Inflammatory macrophage treated with lipopolysaccharide for 4 hours (primary cell): ENCODE results near the gene ACADVL.

Source experiments
- DNase-seq: peaks from one replicate; pipeline ENCODE4 v3.0.0-alpha.2; 2020

ACADVL gene

DNA sequence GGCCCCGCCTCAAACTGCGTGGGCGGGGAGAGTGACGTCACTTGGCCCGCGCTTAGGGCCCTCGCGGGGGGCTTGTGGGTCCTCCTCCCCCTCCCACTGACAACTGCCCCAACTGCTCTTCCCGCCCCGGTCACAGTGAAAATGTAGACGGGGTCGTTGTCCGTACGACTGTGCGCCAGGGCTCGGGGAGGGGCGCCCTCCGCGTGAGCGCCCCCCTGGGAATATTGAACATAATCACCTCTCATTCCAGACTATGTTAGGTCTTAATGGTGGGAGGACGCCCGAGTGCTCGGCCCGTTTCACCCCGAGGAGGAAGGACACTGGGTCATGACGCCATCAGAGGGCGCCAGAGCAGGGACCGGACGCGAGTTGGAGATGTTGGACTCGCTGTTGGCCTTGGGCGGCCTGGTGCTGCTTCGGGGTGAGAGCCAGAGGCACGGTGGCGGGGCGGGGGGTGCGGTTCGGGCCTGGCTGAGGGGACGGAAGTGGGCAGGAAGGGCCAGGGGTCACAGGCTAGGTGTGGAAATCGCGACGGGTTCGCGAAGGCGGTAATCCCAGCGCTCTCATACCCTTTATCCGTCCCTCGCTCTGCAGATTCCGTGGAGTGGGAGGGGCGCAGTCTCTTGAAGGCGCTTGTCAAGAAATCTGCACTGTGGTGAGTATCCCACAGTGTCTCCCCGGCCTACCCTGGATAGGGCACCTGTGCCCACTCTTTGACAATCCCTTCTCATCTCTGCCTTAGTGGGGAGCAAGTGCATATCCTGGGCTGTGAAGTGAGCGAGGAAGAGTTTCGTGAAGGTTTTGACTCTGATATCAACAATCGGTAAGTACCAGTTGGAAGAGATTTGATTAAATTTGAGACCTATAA lies 32.7 kb downstream of the ACADVL start, which contains the start of gene ELP5:
ELP5 (plus strand) TSS at position 40 of the 868 bp plus-strand sequence; CDS start at position 376, 336 bp downstream.
- peak; percentile 92 for DNase-seq

DNA sequence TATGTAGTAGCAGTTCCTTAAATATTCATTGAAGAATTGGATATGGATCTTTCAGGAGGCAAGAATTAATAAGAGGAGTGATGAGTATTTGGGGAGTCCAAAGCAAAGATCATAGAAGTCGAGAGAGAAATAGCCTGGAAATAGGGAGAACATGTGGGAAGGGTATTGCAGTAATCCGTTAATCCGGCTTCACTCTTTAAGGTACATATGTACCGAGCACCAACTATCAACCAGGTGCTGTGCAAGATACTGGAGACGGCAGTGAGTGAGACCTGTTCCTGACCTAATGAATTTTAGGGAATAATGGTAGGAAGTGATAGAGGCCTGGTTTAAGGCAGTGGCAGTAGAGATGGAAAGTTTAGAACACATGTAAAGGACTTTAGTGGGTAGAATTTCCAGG lies 33.3 kb downstream of the ACADVL start:
- no peak for DNase-seq

DNA sequence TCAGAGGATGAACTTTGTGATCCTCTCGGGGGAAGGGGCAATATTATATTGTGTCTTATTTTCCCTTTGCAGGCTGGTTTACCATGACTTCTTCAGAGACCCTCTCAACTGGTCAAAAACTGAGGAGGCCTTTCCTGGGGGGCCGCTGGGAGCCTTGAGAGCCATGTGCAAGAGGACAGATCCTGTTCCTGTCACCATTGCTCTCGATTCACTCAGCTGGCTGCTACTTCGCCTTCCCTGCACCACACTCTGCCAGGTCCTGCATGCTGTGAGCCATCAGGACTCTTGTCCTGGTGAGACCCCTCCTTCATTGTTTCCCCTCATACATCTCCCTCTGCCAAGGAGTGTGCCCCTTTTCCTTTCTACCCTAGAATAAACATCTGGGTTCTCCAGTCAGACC lies 34.8 kb downstream of the ACADVL start:
- no peak for DNase-seq

DNA sequence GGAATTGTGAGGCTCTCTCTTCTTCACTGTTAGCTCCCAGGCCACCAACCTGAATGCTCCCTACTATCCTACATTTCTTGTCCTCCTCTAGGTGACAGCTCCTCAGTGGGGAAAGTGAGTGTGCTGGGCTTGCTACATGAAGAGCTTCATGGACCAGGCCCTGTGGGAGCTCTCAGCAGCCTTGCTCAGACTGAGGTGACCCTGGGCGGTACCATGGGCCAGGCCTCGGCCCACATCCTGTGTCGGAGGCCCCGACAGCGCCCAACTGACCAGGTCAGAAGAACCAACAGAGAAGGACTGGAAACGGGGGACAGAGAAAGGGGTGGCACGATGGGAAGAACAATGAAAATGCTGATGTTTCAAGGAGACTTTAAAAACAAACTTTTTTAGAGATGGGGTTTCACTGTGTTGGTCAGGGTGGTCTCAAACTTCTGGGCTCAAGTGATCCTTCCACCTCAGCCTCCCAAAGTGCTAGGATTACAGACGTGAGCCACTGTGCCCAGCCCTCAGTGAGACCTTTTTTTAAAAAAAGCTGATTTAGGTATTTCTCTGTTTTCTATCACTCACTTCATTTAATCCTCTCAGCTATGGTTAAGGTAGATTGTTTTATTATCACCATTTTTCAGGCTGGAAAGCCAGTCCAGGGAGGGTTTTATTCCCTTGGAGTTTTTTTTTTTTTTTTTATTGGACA lies 37.2 kb downstream of the ACADVL start:
- no peak for DNase-seq

DNA sequence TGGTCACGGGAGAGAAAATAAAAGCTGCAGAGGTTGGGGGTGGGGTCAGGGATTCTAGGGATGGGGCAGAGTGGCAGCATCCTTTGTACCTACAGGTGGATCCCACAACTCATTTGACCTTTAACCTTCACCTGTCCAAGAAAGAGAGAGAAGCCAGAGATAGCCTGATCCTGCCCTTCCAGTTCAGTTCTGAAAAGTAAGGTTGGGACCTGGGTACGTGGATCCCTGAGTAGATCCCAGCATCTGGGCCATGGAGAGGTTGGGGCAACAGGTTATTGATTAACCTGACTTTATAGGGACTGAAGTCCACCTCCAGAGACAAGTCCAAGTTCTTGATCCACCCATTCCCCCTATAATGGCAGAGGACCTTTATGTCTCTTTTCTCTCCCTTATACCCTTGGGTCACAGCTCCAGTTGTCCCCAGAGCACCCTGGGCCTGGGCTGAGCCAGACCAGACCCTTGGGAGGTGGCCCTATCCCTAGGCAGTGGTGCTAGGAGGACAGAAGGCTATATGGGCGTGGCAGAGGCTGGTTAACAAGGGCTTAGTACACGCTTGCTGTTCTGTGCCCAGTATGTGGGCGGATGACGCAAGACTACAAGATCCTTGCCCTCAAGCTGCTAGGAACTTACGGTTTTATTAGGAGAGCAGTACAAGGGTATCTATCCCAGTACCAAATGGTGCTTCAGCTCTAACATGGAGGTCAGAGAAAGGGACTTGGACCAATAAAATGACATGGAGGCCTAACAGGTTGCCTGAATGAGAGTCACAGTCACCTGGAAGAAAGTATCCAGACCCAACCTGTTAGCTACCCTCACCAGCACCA lies 39.2 kb downstream of the ACADVL start:
- peak; percentile 92 for DNase-seq

DNA sequence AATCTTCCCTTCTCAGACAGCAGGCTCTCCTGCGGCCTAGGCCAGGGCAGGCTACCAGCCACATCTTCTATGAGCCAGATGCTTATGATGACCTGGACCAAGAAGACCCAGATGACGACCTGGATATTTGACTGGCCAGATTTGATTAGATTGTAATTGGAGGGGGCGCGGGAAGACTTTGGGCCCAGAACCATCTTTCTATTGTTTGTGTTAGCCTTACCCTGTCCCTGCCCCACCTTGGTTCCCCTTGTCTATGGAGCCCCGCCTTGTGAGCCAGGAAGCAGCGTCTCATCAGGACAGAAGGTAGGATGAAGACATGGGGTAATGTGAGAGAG lies 39.8 kb downstream of the ACADVL start:
- DNase-seq: no peak

DNA sequence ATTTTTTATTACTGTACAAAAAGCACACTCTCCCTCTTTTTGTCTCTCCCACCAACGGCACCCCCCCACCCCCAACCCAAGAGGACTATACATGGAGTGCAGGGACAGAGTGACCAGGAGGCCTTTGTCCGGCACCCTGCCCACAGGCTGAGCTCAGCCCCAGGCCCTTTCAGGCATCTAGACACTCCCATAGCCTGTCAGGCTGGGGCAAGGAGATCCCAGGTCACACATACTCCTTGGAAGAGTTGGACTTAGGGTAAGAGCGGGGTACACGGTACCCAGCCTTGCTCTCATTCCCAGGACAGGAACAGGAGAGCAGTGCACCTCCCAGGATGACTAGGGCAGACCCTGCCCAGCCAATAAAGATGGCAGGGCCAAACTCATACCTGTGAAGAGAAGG lies 40.4 kb downstream of the ACADVL start:
- DNase-seq: no peak

DNA sequence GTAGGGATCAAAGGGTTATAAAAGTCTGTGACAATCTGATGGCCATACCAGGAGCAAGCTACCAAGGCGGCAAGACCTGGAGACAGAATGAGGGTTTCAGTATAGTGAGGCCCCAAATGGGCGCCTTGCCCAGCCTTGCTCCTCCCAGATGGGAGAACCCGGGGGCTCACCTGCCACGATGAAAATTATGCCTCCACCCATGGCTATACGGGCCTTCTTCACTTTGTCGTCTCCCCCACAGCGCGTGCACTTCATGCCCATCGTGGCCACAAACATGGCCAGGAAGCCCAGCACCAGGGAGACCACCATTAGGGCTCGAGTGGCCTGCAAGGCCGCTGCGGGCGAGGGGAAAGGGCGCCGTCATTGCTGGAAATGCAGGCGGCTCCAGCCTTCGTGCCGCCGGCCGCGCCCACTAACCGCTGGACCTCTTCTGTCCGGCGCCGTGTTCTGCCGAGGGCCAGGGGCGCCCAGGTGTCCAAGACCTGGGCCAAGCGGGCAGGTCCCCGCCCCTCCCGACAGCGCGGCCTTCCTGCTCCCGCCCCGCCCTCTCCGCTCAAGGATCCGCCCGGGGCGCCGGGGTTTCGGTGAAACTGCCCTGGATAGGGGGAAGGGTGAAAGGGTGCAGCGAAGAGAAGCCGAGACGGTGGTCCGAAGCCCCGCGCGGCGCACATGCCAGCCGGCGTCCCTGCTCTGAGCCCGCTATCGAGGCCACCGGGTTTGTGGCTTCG lies 41.1 kb downstream of the ACADVL start:
- DNase-seq: no peak

DNA sequence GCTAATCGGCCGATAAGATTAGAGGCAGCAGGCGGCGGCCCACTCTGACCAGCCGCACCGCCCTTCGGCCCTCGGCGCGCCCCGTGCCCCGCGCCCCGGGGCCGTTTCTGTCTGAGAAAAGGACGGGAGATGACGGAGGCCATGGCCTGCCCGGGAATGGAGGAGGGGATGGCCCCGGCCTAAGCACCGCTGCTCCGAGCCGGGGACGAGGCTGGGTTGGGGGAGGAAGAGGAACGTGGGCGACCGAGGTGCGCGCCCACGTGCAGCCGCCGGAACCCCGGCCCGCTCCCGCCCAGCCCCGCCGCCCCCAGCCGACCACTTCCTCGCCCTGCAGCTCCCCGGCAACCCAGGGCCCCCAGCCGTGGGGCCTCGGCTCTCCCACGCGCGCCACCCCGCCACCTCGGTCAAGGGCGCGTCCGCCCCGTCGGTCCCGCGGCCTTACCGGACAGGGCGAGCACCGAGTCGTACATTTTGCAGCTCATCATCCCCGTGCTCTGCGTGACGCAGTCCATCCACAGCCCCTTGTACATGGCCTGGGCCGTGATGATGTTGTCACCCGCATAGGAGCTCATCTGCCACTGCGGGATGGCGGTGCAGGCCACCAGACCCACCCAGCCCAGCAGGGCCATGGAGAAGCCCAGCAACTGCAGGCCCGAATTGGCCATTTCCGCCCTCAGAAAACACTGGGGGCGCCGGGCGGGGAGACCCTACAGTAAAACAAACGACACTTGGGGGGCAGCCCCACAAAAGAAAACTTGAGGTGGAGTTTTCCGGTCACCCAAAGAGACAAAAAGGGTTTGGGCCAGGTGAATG lies 41.8 kb downstream of the ACADVL start:
- DNase-seq: no peak

DNA sequence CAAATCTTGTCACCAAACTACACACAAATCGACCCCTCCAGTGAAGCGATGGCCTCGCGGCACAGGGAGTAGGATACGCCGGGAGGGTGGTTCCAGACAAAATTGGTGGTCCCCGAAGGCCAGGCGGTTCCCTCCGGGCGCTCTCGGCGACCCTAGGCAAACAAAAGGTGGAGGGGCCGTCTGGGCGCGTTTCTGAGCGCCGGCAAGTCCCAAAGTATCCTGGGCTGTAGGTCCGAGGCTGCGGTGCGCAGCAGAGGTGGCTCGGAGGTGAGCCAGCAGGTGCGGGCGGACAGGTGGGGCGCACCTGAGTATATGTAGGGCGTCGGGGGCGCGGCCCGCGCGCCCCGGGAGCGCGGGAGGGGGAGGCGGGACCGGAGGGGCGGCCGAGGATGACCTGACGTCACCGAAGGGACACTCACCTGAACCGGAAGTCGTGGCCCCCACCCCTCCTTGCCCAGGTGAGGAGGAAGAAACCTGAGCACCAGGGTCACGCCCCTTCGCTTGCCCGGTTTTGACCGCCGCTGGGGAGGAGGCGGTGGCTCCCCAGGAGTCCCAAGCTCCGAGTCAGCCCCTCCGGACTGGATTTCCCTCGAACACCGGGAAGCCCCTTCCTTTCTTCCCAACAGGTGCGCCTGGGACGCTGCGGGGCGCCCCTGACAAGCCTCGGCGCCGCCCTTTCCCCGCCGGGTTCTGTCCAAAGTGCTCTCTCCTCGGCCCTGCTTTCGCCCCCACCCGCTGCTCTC lies 42.6 kb downstream of the ACADVL start, which contains the start of gene CLDN7:
CLDN7 (minus strand) TSS at position 287 of the 743 bp plus-strand sequence. CDS start 435 bp downstream, outside the sequence.
- DNase-seq: no peak

DNA sequence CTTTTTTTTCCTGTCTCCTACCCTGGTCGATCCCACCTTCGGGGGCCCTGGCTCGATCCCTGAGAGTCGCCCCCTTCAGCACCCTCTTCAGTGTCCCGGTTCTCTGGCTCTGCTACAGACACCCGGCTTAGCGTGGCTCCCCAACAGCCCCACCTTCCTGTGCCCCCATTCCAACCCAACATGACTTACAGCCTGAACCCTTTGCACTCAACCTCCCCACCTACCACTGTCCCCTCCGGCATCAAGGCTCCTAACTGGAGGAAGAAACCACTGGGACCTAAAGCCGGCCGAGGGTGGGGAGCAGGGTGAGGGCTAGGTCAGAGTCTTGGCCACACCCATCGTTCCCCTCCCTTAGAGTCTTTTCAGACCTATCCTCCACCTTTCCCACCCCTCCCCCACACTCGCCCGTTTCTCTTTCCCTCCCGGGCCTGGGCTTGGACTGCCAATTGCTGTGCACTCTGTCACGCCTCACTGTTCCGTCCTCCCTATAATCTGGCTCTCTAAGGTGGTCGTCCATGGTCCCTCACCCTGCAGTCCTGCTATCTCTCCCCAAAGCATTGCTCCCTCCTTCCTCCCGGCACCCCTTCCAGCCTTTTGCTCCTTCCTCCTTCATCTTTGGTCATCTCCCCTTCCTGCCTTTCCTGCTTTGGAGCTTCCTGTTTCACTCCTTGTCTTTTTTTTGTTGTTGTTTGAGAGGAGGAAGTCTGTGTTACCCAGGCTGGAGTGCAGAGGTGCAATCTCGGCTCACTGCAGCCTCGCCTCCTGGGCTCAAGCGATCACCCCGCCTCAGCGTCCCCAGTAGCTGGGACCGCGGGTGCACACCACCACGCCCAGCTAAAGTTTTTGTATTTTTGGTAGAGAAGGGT lies 43.4 kb downstream of the ACADVL start:
- peak; percentile 61 for DNase-seq

DNA sequence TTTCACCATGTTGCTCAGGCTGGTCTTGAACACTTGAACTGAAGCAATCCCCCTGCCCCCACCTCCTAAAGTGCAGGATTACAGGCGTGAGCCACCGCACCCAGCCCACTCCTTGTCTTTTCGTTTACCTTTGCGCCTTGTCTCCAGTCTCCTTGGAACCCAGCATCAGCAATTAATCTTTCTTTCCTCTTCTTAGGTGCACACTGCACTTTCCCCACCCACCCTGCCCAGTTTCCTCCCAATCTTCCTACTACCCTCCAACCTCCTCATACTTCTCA lies 44.0 kb downstream of the ACADVL start:
- no peak for DNase-seq

DNA sequence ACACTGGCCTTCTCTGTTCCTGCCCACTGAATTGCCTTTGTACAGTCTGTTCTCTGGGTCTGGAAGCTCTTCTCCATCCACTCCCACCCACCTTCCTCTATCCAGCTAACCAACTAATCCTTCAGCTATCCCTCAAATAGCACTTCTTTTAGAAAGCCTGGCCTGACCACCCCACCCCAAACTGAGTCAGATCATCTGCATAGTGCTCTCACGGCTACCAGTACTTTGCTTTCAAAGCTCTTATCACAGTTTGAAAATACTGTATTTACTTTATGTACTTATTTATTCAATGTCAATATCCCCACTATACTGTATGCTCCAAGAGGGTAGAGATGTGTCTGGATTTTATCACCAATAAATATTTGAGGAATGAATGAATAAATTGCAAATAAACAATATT lies 47.0 kb downstream of the ACADVL start:
- no peak for DNase-seq
